OCI-M1 (cell line): ENCODE measurements around the gene HCFC2.
"Not testable (repeated sequence)": the region's sequence is repeated elsewhere in the genome, so short reads cannot be mapped to it uniquely, and the experiment has no call there.

ENCODE experiments used
- DNase-seq: peaks from one replicate; lab custom pipeline; 2025; lab: John Stamatoyannopoulos, UW

The HCFC2 gene

DNA sequence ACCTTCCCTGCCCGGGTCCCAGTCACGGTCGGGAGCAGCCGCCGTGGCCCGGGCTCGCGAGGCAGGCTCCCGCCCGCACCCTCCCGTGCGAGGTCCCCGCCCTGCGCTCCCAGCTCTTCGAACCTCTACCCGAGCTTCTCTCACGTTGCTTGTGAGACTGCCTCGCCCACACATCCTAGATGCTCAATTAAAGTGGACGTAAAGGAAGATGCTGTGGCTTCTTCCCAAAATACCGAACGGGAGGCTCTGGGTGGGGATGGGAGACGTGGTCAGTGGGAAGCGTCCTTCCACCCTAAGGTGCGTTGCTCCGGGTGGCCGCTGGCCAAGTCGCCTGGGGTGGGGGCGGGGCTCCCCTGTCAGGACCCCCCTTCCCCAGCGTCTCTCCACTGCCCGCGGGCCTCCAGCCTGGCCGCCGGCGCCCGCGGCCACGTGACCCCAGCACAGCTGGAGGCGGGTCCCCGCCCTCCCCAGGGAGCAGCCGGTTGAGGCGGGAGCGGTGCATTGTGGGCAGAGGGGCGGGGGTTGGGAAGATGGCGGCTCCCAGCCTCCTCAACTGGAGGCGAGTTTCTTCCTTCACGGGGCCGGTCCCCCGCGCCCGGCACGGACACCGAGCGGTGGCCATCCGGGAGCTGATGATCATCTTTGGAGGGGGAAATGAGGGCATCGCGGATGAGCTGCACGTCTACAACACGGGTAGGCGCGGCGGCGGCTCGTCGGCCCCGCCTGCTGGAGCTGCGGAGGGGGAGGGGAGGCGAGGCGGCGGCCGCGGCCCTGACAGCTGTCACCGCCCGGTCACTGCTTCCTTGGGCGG is at the start of gene HCFC2:
Gene HCFC2 (plus strand): TSS at position 501 of the 811 bp plus-strand sequence. CDS start 30 bp downstream, at position 531.
- DNase-seq: peak; percentile 92

DNA sequence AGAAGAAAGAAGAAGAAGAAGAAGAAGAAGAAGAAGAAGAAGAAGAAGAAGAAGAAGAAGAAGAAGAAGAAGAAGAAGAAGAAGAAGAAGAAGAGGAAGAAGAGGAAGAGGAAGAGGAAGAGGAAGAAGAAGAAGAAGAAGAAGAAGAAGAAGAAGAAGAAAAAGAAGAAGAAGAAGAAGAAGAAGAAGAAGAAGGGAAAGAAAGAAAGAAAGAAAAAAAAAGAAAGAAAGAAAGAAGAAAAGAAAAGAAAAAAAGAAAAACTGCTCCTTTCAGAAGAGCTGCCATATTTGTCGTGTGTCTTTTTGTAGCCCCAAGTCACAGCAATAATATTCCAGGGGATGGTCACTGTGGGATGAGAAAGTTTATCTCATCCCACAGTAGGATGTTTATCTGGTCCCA is 42.5 kb upstream of the HCFC2 start:
- not testable (repeated sequence) for DNase-seq

DNA sequence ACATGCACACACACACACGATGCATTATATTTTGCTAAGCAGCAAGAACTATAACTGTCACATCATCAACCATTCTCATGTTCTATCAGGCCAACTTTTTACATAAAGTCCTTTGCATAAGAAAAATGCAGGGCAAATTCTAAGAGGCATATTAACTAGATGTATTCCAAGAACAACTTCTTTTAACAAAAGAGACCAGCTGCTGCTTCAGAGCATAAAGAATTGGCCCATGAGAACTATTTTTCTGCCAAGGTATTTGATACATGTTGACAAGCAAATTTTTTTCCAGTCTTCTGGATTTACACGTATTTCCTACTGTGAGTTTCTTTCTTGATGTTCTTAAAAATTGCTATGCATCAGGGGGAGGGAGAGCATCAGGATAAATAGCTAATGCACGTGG is 41.5 kb upstream of the HCFC2 start:
- DNase-seq: no peak

DNA sequence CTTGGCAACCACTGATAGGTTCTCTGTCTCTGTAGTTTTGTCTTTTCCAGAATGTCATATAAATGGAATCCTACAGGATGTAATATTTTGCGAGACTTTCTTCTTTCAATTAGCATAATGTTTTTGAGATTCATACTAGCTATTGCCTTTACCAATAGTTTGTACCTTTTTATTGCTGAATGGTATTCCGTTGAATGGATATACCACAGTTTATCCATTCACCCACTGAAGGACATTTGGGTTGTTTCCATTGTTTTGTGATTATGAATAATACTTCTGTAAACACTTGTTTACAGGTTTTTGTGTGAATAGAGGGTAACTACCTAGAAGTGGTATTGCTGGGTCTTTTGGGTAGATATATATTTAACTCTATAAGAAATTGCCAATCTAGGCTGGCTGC is 40.6 kb upstream of the HCFC2 start:
- no peak for DNase-seq

DNA sequence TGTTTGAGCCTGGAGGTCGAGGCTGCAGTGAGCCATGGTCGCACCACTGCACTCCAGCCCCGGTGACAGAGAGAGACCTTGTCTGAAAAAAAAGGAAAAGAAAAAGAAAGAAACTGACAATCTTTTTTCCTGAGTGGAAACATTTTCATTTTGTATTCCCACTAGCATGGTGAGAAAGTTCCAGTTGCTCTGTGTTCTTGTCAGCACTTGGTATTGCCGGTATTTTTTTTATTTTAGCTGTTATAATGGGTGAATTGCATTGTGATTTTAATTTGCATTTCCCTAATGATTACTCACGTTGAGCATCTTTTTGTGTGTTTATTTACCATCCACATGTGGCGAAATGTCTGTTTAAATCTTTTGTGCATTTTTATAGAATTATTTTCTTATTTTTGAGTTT is 40.0 kb upstream of the HCFC2 start:
- no peak for DNase-seq

DNA sequence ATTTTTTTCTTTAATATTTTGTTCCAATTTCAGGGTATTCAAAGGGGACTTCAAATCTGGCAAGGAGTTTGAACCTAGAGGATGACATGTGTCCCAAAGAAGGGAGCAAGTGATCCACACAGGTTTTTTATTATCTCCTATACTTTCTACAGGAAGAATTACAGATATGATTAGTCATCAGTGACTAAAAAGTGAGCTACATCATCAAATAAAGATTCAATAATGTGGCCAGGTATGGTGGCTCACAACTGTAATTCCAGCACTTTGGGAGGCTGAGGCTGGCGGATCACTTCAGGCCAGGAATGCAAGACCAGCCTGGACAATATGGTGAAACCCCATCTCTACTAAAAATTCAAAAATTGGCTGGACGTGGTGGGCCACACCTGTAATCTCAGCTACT is 38.6 kb upstream of the HCFC2 start:
- no peak for DNase-seq

DNA sequence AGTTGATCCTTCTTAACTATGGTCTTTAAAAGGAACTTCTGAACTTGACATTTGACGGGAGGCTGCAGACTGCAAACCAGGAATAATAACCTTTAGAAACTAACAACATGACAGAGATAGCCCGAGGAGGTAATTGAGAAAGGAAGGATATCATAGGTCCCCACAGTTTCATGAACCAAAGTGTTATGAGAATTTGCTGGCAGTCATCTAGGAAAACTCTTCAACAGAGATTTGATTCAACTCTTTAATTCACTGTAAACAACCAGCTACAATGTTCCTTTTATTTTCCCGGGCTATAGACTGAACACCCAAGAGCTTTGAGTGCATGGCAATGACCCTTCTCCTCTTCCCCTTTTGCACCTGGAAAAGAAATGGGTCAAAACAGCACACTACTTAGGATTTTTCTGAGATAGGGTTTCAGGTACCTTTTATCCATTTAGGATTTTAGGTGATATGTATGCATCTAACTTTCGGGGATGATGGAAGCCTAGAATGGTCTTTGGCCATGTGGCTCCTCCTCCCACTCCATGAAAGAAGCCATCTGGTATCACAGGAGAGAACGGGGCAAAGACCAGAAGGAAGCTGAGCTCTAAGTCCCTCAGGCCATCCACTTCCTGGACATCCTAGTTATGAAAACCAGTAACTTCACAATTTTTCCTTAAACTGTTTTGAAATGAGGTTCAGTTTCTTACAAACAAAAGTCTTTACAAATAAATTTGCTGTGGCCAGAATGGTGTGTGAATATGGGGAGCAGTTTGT is 37.3 kb upstream of the HCFC2 start:
- DNase-seq: no peak

DNA sequence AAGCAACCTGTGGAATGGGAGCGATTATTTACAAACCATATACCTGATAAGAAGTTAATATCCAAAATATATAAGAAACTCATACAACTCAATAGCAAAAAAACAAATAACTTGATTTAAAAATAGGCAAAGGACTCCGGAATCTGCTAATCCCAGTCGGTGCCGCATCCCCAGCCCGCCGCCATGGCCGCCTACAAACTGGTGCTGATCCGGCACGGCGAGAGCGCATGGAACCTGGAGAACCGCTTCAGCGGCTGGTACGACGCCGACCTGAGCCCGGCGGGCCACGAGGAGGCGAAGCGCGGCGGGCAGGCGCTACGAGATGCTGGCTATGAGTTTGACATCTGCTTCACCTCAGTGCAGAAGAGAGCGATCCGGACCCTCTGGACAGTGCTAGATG is 33.7 kb upstream of the HCFC2 start:
- DNase-seq: not testable (repeated sequence)

DNA sequence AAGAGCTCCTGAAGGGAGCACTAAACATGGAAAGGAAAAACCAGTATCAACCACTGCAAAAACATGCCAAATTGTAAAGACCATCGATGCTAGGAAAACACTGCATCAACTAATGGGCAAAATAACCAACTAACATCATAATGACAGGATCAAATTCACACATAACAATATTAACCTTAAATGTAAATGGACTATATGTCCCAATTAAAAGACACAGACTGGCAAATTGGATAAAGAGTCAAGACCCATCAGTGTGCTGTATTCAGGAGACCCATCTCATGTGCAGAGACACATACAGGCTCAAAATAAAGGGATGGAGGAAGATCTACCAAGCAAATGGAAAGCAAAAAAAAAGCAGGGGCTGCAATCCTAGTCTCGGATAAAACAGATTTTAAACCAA is 28.2 kb upstream of the HCFC2 start:
- DNase-seq: not testable (repeated sequence)

DNA sequence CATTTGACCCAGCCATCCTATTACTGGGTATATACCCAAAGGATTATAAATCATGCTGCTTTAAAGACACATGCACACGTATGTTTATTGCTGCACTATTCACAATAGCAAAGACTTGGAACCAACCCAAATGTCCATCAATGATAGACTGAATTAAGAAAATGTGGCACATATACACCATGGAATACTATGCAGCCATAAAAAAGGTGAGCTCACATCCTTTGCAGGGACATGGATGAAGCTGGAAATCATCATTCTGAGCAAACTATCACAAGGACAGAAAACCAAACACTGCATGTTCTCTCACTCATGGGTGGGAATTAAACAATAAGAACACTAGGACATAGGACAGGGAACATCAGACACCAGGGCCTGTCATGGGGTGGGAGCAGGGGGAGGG is 24.6 kb upstream of the HCFC2 start:
- DNase-seq: not testable (repeated sequence)

DNA sequence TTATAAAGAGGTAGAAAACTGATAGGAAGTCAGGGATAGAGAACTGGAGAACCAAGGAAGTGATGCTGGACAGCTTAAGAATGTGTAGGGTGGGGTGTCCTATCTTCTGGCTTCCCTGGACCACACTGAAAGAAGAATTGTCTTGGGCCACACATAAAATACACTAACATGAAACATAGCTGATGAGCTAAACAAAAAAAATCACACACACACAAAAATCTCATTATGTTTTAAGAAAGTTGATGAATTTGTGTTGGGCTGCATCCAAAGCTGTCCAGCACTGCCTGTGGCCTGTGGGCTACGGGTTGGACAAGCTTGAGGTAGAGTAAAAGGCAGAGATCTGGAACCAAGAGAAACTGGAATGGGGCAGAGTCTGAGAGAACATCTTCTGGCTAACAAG is 21.8 kb upstream of the HCFC2 start:
- no peak for DNase-seq

DNA sequence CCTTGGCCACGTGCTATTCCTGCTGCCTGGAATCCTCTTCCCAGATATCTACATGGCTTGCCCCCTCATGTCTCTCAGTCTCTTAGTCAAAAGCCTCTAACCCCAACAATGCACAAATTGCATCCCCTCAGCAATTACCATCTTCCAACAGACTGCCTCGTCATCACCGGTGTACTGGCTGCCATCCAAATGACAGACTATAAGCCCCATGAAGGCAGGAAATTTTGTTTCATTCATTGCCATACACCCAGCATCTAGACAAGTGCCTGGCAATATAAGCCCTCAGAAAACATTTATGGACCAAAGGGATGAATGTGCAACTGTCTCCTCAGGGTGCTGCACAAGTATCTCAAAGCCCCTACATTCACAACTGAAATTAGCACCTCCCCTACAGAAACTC is 20.2 kb upstream of the HCFC2 start:
- no peak for DNase-seq

DNA sequence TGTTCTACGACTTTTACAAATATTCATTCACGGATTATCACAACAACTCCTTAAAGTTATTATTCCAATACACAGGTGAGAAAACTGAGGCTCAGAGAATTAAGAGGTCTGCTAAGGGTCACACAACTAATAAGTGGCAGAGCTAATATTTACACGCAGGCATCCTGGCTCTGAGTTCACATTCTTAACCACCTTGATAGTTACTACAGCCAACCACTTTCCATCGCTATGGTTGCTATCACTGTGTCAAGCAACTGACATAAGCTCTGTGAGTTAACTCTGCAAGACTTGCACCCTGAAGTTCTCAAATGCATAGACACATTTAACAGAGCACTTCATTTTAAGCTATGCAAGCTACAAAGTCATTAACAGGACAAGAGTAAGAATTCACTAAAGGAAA is 18.0 kb upstream of the HCFC2 start:
- DNase-seq: no peak

DNA sequence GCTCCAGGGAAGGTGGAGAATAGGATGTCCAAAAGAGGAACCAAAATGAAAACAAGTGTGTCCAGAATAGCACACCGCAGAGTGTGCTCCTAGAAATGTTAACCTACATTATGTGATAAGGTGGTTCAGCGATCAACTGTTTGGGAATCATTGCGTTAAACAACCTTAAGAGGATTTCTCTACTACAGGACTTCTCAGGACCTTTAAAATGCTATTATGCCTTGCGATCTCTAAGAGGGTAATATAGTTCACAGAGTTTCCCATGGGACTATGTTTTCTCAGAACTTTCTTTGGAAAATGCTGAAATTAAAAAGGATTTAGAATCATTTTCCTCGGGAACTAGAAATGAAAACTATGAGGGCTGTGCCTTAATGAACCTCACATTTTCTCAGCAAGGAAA is 16.2 kb upstream of the HCFC2 start:
- DNase-seq: no peak

DNA sequence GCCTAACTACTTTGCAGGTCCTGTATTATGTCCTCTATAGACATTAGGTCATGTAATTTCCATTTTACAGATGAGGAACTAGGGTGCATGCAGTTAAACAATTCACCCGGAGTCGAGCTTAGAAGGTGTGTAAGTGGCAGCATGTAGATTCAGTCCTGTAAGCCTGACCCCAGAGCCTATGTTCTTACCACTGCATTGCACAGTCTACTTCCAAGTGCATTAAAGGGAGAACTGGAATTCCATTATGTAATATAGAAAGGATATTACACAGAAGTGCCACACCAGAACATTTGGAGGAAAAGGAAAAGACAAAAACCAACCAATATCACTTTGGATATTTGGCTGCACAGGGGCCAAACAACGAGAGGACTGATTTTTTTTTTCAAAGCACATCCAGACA is 15.5 kb upstream of the HCFC2 start:
- no peak for DNase-seq

DNA sequence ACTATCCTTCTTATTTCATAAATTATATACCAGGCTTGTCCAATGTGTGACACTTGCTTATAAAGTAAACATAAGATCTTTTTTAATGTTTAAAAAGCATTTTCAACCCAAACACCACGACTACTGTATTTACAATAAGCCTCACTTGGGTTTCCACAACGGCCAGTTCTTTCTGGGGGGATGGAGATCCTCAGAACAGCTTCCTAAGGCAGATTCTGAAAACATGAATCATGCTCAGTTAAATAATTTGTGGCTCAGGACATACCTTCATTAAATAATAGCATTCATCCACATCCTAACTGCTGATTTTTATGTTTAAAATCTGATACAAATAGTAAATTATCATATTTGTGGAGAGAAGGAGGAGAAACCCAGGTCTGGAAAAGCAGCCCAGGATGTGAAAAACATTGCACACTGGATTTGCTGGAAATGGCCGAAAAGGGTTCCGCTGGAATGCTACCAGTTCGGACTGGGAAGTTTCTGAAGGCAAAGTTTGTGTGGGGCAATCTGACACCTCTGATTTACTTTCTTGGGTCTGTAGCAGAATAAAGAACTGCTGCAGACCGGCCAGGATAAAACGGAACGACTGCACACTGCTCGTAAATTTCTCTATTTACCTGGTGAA is 14.9 kb upstream of the HCFC2 start:
- no peak for DNase-seq

DNA sequence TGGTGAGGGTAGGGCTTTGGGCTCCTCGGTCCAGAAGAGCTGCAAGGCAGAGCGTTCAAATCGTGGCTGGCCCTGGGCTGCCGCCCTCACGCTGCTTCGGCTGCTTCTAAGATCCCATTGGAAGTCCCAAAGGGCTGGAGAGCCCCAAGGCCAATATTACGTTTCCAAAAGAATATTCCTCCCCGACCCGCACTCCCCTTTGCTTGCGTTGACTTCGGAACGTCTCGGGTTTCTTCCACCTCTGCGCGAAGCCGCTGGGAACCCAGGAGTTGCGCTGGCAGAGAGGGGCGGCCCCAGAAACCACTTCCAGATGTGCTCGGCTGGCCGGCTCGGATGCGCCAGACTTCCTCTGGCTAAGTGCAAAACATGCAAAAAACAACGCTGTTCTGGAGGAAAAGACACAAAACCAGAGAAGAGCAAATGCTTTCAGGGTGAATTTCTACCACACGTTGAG is 14.4 kb upstream of the HCFC2 start, which contains the start of gene GLT8D2:
Gene GLT8D2 (minus strand): TSS at position 285 of the 454 bp plus-strand sequence. CDS start 30,539 bp downstream, outside the sequence.
- DNase-seq: no peak

DNA sequence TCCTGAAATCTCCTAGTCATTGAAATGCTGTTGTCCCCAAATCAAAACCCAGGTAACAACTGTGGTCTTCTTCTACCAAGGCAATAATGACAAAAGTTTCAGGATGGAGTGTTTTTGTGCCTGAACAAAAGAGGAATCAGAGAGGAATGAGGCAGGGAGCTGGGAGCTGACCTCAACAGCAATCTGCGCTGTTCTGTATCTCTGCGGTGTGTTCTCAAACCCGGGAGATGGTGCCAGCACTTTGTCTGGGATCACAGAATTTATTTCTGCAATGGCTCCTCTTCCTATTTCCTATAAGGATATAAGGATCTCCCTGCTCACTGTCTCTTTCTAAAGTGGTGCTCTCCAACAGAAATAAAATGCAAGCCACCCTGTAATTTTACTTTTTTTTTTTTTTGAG is 13.9 kb upstream of the HCFC2 start:
- DNase-seq: no peak

DNA sequence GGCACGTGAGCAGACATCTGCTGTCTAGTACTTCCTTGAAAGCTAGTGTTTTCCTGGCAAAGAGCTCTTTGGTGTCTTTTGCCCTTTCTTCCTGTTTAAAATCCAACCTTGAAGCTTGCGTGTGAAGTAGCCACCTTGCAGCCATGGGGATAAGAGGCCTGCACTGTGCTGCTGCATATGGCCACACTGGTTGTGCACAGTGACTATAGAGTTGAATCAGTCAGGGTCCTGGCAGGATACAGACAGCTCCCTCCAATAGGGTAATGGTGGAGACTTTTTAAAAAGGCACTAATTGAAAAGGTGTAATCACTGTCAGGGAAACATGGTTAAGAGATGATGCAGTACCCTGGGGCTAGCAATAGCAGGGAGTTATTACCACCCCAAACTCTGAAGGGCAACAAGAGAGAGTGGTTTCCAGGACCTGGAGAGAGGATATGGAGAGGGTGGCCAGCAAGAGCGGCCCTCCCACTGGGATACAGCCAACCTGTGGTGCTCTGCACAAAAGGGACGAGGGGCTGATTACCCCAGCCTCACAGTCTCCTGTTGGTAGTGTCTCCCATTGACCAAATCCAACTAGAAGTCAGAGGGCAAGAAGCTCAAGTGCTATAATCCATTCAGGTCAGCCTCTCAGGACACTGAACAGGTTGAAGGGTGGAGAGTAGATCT is 9.5 kb upstream of the HCFC2 start:
- DNase-seq: no peak

DNA sequence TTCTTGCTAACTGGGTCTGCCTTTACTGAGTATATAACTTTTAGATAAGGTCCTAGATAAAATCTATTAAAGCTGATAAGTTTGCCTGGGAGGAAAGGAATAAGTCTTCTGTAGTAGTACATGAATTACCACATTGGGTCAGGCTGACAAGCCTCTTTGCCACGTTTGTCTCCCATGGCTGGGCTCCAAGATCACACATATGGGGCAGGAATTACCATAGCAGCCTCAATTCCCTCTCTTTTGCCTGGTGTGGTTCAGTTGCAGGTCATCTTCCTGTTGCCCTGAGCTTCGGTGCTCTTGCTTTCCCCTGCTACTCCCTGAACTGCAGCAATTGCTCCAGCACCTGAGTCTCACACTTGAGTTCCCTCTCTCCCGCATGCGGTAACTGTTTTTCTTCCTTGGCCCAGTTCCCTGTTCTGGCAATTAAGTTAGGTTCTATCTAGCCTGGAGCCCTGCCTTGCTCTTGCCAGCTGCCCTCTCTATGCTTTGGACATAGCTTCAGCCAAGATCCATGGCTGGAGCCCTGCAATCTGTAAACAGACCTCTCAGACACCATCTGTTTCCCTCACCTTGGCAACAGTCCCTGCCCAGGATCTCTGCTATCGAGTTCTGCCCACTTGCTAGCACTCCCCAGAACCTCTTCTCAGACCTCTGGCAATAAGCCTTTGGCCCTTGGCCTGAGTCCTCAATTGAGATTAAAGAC is 8.5 kb upstream of the HCFC2 start:
- no peak for DNase-seq

DNA sequence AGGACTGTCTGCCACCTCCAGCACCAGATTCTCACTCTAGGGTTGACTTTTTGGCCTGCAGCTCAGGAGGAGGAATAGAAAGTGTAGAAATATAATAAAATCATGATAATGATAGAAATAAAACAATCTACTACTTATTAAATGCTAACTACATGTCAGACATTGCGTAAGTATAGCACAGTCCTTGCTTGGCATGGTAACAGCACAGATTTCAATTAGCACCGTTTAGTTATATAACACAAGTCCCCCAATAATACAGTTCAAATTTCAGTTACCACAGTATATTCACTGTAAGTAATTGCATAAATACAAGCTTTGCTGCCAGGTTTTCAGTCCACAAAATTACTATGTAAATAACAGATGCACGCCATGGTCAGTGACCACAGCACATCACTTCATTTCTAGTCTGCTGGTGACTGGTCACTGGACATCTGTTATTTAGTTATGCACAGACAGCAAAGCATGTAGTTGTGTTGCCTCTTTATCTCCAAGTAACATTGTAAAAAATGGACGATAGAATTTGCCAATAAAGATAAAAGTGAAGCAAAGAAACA is 7.8 kb upstream of the HCFC2 start:
- DNase-seq: no peak
